Gastroesophageal sphincter (tissue), 3 donors: ENCODE measurements around the gene RHBDD1.

ENCODE experiments used
- CTCF ChIP-seq, 4 experiments: fragments of 200-600 bp in 2 of 4; fragments of 450-650 bp in 2 of 4; sonication (generic) in 1 of 4; IDR thresholded peaks; one replicate each; pipeline ENCODE4 v1.5.1; 2017 to 2019; ENCODE audit warnings: antibody characterized with exemption in 4 of 4, mild to moderate bottlenecking in 2 of 4, moderate library complexity in 2 of 4
- EP300 ChIP-seq: sonication (generic); formaldehyde crosslinking; IDR thresholded peaks from one replicate; pipeline ENCODE4 v1.6.1; 2017; ENCODE audit warnings: antibody characterized with exemption, mild to moderate bottlenecking

DNA sequence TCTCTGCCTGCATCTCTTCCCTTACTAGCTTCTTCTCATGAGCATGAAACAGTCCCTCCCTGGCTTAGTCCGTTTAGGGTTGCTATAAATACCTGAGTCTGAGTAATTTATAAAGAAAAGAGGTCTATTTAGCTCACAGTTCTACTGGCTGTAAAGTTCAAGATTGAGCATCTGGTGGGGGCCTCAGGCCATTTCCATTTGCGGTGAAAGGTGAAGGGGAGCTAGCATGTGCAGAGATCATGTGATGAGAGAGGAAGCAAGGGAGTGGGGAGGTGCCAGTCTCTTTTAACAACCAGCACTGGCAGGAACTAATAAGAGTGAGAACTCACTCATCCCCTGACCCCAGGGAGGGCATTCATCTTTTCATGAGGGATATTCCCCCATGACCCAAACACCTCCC is 26.8 kb downstream of the RHBDD1 start:
- TF ChIP-seq EP300 (no peak), CTCF (IDR thresholded peaks at IDR 0.05) (no peak)
